AG10803 (cell line): ENCODE measurements around the gene DRG1.
A peak's percentile ranks its signal among the peaks of the same experiment; 100 is the strongest.
"Not testable (repeated sequence)": the region's sequence is repeated elsewhere in the genome, so short reads cannot be mapped to it uniquely, and the experiment has no call there.

Experiments used
- DNase-seq: peaks from one replicate; pipeline ENCODE4 v3.0.0; 2010; ENCODE audit warnings: low read depth
- H3K4me3 ChIP-seq: 2 replicates; pipeline ENCODE4 v1.5.1; 2011; ENCODE audit warnings: mild to moderate bottlenecking, low read length, control low read depth
- CTCF ChIP-seq: conservative IDR thresholded peaks from 2 replicates; pipeline ENCODE4 v1.5.1; 2011; ENCODE audit warnings: mild to moderate bottlenecking, low read length, control low read depth, inconsistent platforms

Gene DRG1

GRCh38 chr22:31400023-31400397 lies 606 bp downstream of the DRG1 start:
- peak overlapping the region; percentile 98 for H3K4me3 ChIP-seq
- peak; percentile 33 for DNase-seq
- TF ChIP-seq CTCF = no peak

- DNase-seq, H3K4me3 ChIP-seq: not testable (repeated sequence)
Measured at GRCh38 chr22:31402350-31402749, 2.9 kb downstream of the DRG1 start.

DNA sequence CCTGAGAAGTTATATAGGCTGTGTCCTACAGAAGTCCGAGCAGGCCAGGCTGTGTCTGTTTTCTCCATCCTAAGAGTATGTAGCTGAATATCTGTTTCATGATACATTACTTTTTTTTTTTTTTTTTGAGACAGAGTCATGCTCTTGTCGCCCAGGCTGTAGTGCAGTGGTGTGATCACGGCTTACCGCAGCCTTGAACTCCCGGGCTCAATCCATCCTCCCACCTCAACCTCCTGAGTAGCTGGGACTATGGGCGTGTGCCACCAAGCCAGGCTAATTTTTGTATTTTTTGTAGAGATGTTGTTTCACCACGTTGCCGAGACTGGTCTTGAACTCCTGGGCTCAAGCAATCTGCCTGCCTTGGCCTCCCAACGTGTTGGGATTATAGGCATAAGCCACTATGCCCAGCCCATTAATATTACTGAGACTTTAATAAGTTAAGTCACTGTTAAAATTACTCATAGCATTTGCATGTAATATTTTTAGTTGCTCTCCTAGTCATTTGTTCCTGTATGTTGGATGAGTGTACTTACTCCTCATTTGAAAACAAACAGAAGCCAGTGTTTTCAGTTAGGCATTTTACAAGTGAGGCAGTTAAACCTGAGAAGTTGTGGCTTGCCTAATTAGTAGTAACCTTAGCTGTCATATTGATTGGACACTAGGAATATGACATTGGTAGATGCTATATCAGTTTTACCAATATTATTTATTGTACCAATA lies 26.1 kb downstream of the DRG1 start:
- DNase-seq = no peak
- TF ChIP-seq CTCF = no peak

DNA sequence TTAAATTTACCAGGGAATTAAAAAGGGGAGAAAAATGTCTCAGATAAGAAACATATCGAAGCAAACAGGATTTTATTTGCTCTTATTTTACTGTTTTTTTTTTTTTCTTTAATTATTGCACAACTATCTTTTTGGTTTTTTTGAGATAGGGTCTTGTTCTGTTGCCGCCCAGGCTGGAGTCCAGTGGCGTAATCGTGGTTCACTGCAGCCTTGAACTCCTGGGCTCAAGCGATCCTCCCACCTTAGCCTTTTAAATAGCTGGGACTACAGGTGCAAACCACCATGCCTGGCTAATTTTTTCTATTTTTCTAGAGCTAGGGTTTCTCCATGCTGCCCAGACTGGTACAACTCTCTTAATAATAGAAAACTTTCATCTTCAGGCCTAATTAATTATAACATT lies 32.5 kb downstream of the DRG1 start:
- no peak for DNase-seq
- no peak for TF ChIP-seq CTCF
- no peak overlapping the region for H3K4me3 ChIP-seq

More for the DNA sequence above, 26.1 kb downstream of the DRG1 start:
- no peak overlapping the region for H3K4me3 ChIP-seq

- DNase-seq = peak; percentile 37
- H3K4me3 ChIP-seq = no peak overlapping the region
- no peak for TF ChIP-seq CTCF
Measured at GRCh38 chr22:31436132-31436531, 36.7 kb downstream of the DRG1 start.

GRCh38 chr22:31439808-31440207 lies 40.4 kb downstream of the DRG1 start:
- no peak for DNase-seq
- no peak overlapping the region for H3K4me3 ChIP-seq
- TF ChIP-seq CTCF = no peak

DNA sequence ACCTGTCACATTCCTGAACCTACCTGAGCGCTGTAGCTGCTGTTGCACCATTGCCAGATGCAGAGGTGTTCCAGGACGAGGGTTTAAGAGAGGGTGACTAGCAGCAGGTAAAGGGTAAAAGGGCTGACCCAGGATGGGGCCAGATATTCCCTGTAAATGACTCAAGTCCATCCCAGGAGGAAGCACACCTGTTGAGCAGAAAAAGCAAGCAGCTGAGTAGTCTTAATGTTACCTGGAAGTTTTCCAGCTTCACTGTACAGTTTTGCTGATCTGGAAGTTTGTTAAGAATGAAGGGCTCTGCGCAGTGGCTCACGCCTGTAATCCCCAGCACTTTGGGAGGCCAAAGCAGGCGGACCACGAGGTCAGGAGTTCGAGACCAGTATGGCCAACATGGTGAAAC lies 41.3 kb downstream of the DRG1 start:
- DNase-seq = no peak
- no peak for TF ChIP-seq CTCF

More for the DNA sequence above, 41.3 kb downstream of the DRG1 start:
- H3K4me3 ChIP-seq = no peak overlapping the region
